Common myeloid progenitor, CD34-positive (primary cell): ENCODE data around the gene ERBIN.

ENCODE experiments used
- CTCF ChIA-PET: fragments of 350-600 bp; sonication (Branson Sonifier 250); formaldehyde crosslinking; loops from one replicate; lab custom pipeline; 2021; ENCODE audit warnings: antibody characterized with exemption; lab: Charles Lee
- POLR2A ChIA-PET: fragments of 350-600 bp; sonication (Branson Sonifier 250); formaldehyde crosslinking; loops from one replicate; lab custom pipeline; 2021; ENCODE audit warnings: antibody characterized with exemption; lab: Charles Lee
- DNase-seq, 3 donors: peaks; one replicate each; pipeline versions ENCODE4 v3.0.0 to v3.0.0-alpha.2; 2013
- H3K27ac ChIP-seq, 2 experiments: 1 replicate in 1 of 2; 2 replicates in 1 of 2; pipeline ENCODE4 v1.7.0; 2013; ENCODE audit warnings: inconsistent platforms in 2 of 2, low read length in 2 of 2, mild to moderate bottlenecking in 2 of 2, low read depth in 1 of 2, moderate library complexity in 1 of 2; ENCODE audit not compliant: severe bottlenecking in 2 of 2, insufficient read depth in 1 of 2, poor library complexity in 1 of 2
- H3K27me3 ChIP-seq, 5 experiments: replicated peaks in 2 of 5; 1 replicate in 3 of 5; 2 replicates in 2 of 5; pipeline versions ENCODE4 v1.6.1 to v1.7.0; 2013; ENCODE audit warnings: low read length in 4 of 5, mild to moderate bottlenecking in 2 of 5, moderate library complexity in 2 of 5, inconsistent platforms in 1 of 5; ENCODE audit not compliant: insufficient read depth in 5 of 5, control insufficient read depth in 4 of 5
- H3K36me3 ChIP-seq, 4 experiments: 1 replicate in 2 of 4; 2 replicates in 2 of 4; pipeline versions ENCODE4 v1.6.1 to v1.7.0; 2013; ENCODE audit warnings: low read length in 3 of 4, control low read depth in 1 of 4, mild to moderate bottlenecking in 1 of 4; ENCODE audit not compliant: control insufficient read depth in 4 of 4, insufficient read depth in 4 of 4
- H3K4me1 ChIP-seq, 4 experiments: 1 replicate in 3 of 4; 2 replicates in 1 of 4; pipeline versions ENCODE4 v1.6.1 to v1.7.1; 2013; ENCODE audit warnings: low read length in 3 of 4, mild to moderate bottlenecking in 3 of 4, control low read depth in 1 of 4, inconsistent platforms in 1 of 4, moderate library complexity in 1 of 4; ENCODE audit not compliant: control insufficient read depth in 4 of 4, insufficient read depth in 4 of 4; ENCODE audit errors: control extremely low read depth in 1 of 4
- H3K4me3 ChIP-seq, 7 experiments: 1 replicate in 4 of 7; 2 replicates in 3 of 7; pipeline versions ENCODE4 v1.5.1 to v1.7.0; 2013; ENCODE audit warnings: mild to moderate bottlenecking in 7 of 7, low read length in 6 of 7, moderate library complexity in 6 of 7, inconsistent platforms in 2 of 7, low read depth in 2 of 7, control low read depth in 1 of 7; ENCODE audit not compliant: insufficient read depth in 4 of 7, control insufficient read depth in 1 of 7; ENCODE audit errors: extremely low read depth in 1 of 7
- H3K9me3 ChIP-seq, 5 experiments: 1 replicate in 4 of 5; 2 replicates in 1 of 5; pipeline versions ENCODE4 v1.6.1 to v1.7.1; 2013; ENCODE audit warnings: low read length in 4 of 5, mild to moderate bottlenecking in 2 of 5, inconsistent platforms in 1 of 5, low read depth in 1 of 5, moderate library complexity in 1 of 5; ENCODE audit not compliant: control insufficient read depth in 4 of 5, insufficient read depth in 2 of 5; ENCODE audit errors: control extremely low read depth in 1 of 5
- WGBS: methylation state at CpG from one replicate; pipeline ENCODE4 v1.1.5; 2013; ENCODE audit not compliant: insufficient coverage; 5-methylcytosine and 5-hydroxymethylcytosine counted together

ERBIN gene

DNA sequence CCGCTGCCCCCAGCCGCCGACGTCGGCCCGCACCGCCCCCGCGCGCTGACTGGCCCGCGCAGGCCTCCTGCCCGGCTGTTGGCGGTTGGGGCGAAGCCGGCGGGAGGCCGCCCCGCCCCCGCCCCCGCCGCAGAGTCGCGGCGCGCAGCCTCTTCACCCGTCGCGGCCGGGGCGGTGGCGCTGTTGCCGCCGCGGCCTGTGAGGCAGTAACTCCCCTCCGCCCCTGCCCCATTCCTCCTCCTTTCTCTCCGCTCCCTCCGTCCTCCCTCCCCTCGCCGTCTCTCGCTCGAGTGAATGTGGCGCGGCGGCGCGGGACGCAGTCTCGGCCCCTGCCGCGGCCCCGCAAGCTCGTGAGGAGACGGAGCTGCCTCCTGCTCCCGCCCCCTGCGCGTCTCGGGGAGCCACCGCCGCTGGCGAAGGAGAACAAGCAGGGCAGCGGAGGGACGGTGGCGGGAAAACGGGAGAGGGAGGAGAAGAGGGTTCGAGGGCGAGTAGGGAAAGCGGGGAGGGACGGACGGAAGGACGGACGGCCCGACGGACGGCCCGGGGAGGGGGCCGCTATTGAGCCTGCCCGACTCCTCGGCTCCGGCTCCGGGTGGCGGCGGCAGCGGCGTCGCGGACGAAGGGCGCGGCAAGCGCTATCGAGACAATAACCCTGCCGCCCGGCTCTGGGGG lies 637 bp upstream of the ERBIN start:
- WGBS: 0% methylated on average over 70 of the region's 94 CpGs
- H3K27ac ChIP-seq: peak overlapping the region; percentile 89 to 95
- H3K27me3 ChIP-seq: no peaks in the 10 kb centered on the region
- peak overlapping the region; percentile 72 to 97 (median 95) for H3K4me3 ChIP-seq
- ChIA-PET POLR2A (interaction anchor here (1.0 kb wide), 1 partner anchor 39 kb away, joined by 3 read pairs; no protein-coding TSS in a partner anchor), CTCF (interaction anchor here (1.0 to 1.7 kb wide), 3 partner anchors 22 to 167 kb away, joined by 3 to 6 read pairs (median 5); no protein-coding TSS in a partner anchor)
- H3K4me1 ChIP-seq: peaks cover 6 to 33% (median 26%) of the 10 kb centered on the region in 4 experiments
- peak; percentile 90 to 95 (median 92) for DNase-seq
- peaks cover 0 to 4% (median 0%) of the 10 kb centered on the region in 4 experiments for H3K36me3 ChIP-seq
- no peaks in the 10 kb centered on the region for H3K9me3 ChIP-seq

DNA sequence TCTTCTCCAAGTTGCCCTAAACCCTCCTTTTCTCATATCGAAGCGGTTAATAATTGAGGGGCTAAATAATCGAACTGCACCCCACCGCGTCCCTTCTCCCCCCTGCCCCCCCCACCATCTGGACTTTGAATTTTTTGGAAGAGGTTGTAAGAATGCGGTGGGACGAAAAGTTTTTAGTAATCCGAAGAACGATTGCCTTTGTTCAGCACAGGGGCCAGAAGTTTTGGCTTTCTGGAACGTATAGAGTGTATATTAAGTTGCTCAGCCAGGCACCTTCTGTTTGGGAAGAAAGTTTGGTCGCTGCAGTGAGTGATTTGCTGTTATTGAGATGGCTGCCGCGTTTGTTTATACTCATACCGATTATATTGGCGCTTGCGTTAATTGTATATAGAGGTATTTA lies 518 bp downstream of the ERBIN start:
- peak in 2 of 3 donors; percentile 24 to 35 for DNase-seq
- Histone ChIP-seq H3K9me3 (no peaks in the 10 kb centered on the region), H3K27me3 (no peaks in the 10 kb centered on the region), H3K36me3 (peaks cover 0 to 6% (median 0%) of the 10 kb centered on the region in 4 experiments), H3K4me3 (peak overlapping the region; percentile 72 to 97 (median 95)), H3K27ac (peak overlapping the region; percentile 89 to 95), H3K4me1 (peaks cover 6 to 33% (median 23%) of the 10 kb centered on the region in 4 experiments)
- CTCF ChIA-PET: interaction anchor here (0.5 to 0.6 kb wide), 2 partner anchors 42 to 72 kb away, joined by 3 read pairs; no protein-coding TSS in a partner anchor
- 0% methylated on average over 5 of the region's 16 CpGs for WGBS
- POLR2A ChIA-PET: interaction anchor here (0.6 kb wide), 1 partner anchor 193 kb away, joined by 4 read pairs; no protein-coding TSS in a partner anchor

DNA sequence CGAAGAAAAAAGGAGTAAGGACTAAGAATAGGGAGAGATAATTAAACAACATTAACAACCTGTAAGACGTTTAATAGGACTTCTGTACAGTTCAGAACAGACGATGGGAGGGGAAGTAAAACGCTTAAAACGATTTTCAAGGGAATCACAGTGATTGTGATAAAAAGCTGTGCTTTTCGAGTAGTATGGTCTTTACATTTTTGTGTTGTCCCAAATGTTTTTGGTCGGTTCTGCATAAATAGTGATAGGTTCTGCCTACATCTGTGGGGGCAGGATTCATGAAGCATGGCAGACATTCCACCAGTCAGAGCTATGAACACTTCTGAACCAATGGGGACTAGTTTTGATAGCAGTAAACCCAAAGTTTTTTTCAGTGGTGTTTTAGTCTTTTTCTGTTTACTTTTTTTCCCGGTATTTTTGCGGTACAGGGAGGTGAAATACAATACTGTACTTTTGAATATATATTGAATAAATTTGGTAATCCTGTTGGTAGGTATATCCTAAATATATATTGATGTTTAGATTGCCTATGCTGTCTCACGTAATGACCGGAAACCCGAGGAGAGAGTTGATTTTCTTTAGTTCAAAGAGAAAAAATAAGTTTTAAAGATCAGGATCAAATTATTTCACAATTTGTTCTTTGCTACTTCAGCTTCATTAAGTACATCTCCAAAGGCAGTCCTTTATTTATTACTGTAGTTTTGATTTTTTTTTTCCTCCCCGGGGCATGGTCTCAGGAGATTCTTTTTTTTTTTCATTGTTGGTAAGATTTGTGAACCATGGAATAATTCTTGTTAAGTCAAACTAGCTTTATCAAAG lies 1.3 kb downstream of the ERBIN start:
- H3K27me3 ChIP-seq: no peaks in the 10 kb centered on the region
- CTCF ChIA-PET: interaction anchor here (0.9 kb wide), 1 partner anchor 40 kb away, joined by 3 read pairs; no protein-coding TSS in a partner anchor
- 0% methylated on average over 6 of the region's 13 CpGs for WGBS
- POLR2A ChIA-PET: interaction anchor here (0.6 kb wide), 1 partner anchor 14 kb away, joined by 3 read pairs; no protein-coding TSS in a partner anchor
- H3K4me1 ChIP-seq: peaks cover 6 to 33% (median 23%) of the 10 kb centered on the region in 4 experiments
- H3K4me3 ChIP-seq: peak overlapping the region in 6 of 7 experiments; percentile 92 to 97 (median 95)
- peak overlapping the region; percentile 89 to 95 for H3K27ac ChIP-seq
- no peaks in the 10 kb centered on the region for H3K9me3 ChIP-seq
- peaks cover 0 to 9% (median 1%) of the 10 kb centered on the region in 4 experiments for H3K36me3 ChIP-seq
- peak; percentile 48 to 73 (median 64) for DNase-seq

DNA sequence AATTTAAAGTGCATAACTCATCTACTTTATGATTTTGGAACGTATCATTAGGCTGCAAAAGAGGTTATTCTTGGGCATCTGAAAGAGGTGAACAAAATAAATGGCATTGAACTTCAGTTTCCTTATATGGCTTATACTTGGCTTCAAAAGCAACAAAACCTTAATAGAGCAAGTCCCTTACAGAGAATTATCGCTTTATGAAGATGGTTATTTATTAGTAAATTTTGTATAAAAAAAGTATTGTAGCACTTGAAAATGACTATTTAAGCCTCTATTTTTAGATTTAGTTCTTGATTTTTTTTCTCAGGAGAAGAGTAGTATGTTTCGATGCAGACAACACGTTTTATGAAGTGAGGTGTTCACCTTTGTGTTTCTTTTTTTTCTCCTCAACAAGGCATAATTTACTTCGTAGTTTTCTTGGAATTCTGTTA lies 2.0 kb downstream of the ERBIN start:
- no peak for DNase-seq
- H3K9me3 ChIP-seq: no peaks in the 10 kb centered on the region
- CTCF ChIA-PET: interaction anchor here (0.9 kb wide), 1 partner anchor 39 kb away, joined by 3 read pairs; no protein-coding TSS in a partner anchor
- peak overlapping the region in 6 of 7 experiments; percentile 92 to 97 (median 95) for H3K4me3 ChIP-seq
- H3K27me3 ChIP-seq: no peaks in the 10 kb centered on the region
- WGBS: no CpG with 5 or more reads among the region's 5 CpGs
- POLR2A ChIA-PET: no interaction called here
- H3K36me3 ChIP-seq: peaks cover 0 to 9% (median 1%) of the 10 kb centered on the region in 4 experiments
- H3K4me1 ChIP-seq: peaks cover 6 to 33% (median 23%) of the 10 kb centered on the region in 4 experiments
- peak overlapping the region; percentile 20 to 95 for H3K27ac ChIP-seq

DNA sequence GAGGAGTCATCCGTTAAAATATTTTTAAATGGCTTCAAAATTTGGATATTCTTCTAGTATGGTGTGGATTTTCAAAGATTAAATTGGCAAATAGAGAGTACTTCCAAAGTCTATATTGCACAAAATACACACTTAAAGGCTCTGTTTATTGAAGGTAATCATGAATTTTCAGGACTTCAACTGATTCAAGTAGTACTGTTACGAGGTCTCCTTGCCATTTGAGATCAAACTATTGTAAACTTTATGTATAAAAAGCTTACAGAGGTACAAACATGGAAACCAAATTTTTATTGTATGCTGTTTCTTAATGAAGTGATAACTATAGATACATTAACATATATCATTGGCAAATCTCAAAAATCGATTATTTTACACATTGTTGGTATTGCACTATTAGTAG lies 2.5 kb downstream of the ERBIN start:
- DNase-seq: no peak
- H3K4me1 ChIP-seq: peaks cover 6 to 32% (median 23%) of the 10 kb centered on the region in 4 experiments
- POLR2A ChIA-PET: no interaction called here

DNA sequence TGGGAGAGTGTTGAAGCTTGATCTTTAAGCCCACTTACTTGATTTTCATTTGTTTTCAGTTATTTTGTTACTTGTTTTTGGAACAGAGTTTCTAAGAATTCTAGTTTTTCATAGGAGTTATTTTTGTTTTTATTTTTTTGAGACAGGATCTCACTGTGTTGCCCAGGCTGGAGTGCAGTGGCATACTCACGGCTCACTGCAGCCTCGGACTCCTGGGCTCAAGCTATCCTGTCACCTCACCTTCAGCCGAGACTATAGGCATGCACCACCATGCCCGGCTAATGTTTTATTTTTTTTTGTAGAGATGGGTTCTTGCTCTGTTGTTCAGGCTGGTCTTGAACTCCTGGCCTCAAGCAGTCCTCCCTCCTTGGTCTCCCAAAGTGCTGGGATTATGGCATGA lies 6.3 kb downstream of the ERBIN start:
- CTCF ChIA-PET: no interaction called here
- WGBS: 92% methylated on average over 2 of the region's 4 CpGs
- no peak overlapping the region for H3K27ac ChIP-seq
- POLR2A ChIA-PET: interaction anchor here (0.6 kb wide), 1 partner anchor 51 kb away, joined by 3 read pairs; no protein-coding TSS in a partner anchor
- H3K36me3 ChIP-seq: peaks cover 0 to 9% (median 1%) of the 10 kb centered on the region in 4 experiments
- peaks cover 0 to 20% (median 13%) of the 10 kb centered on the region in 4 experiments for H3K4me1 ChIP-seq
- H3K4me3 ChIP-seq: no peak overlapping the region
- no peaks in the 10 kb centered on the region for H3K9me3 ChIP-seq
- H3K27me3 ChIP-seq: no peaks in the 10 kb centered on the region
- DNase-seq: no peak

More for the DNA sequence above, 2.5 kb downstream of the ERBIN start:
- Histone ChIP-seq H3K9me3 (no peaks in the 10 kb centered on the region), H3K27ac (peak overlapping the region in 1 of 2 experiments; percentile 95), H3K36me3 (peaks cover 0 to 9% (median 1%) of the 10 kb centered on the region in 4 experiments), H3K4me3 (peak overlapping the region in 4 of 7 experiments; percentile 92 to 97 (median 96)), H3K27me3 (no peaks in the 10 kb centered on the region)
- CTCF ChIA-PET: interaction anchor here (0.9 kb wide), 1 partner anchor 39 kb away, joined by 3 read pairs; no protein-coding TSS in a partner anchor
- no CpG with 5 or more reads among the region's 3 CpGs for WGBS
